Neural progenitor cell (in vitro differentiated cells): ENCODE data around the gene PDE7B. TPM values are rescaled to one million over a fixed set of nuclear protein-coding genes. Genes with fewer than 3 reads are reported as not detected.
A peak's percentile ranks its signal among the peaks of the same experiment; 100 is the strongest.

ENCODE experiments used
- DNase-seq: peaks from one replicate; pipeline ENCODE4 v3.0.0-alpha.2; 2016; ENCODE audit warnings: low spot score
- H2AFZ ChIP-seq: fragments of 200-600 bp; sonication (generic); replicated peaks from 2 replicates; pipeline ENCODE4 v1.6.1; 2016; ENCODE audit warnings: antibody characterized with exemption
- H3F3A ChIP-seq: fragments of 200-600 bp; sonication (generic); 2 replicates; pipeline ENCODE4 v1.6.1; 2016; ENCODE audit warnings: antibody characterized with exemption, low read depth
- H3K27ac ChIP-seq: fragments of 200-600 bp; sonication (generic); 2 replicates; pipeline ENCODE4 v1.5.1; 2016; ENCODE audit warnings: mild to moderate bottlenecking
- H3K27me3 ChIP-seq: fragments of 200-600 bp; sonication (generic); 2 replicates; pipeline ENCODE4 v1.6.1; 2016; ENCODE audit warnings: mild to moderate bottlenecking, moderate library complexity
- H3K36me3 ChIP-seq: fragments of 200-600 bp; sonication (generic); 2 replicates; pipeline ENCODE4 v1.5.1; 2016
- H3K4me1 ChIP-seq: fragments of 200-600 bp; sonication (generic); 2 replicates; pipeline ENCODE4 v1.6.1; 2016; ENCODE audit warnings: mixed run types
- H3K4me2 ChIP-seq: fragments of 200-600 bp; sonication (generic); 2 replicates; pipeline ENCODE4 v1.6.1; 2016
- H3K4me3 ChIP-seq: fragments of 200-600 bp; sonication (generic); 2 replicates; pipeline ENCODE4 v1.5.1; 2016
- H3K79me2 ChIP-seq: fragments of 200-600 bp; sonication (generic); 2 replicates; pipeline ENCODE4 v1.6.1; 2016; ENCODE audit warnings: low read depth
- H3K9ac ChIP-seq: fragments of 200-600 bp; sonication (generic); 2 replicates; pipeline ENCODE4 v1.6.1; 2016
- H3K9me3 ChIP-seq: fragments of 200-600 bp; sonication (generic); 2 replicates; pipeline ENCODE4 v1.5.1; 2016; ENCODE audit warnings: low read depth
- H4K20me1 ChIP-seq: fragments of 200-600 bp; sonication (generic); 2 replicates; pipeline ENCODE4 v1.6.1; 2016; ENCODE audit warnings: low read depth
- H3K27ac Mint-ChIP-seq: 3 replicates; pipeline ENCODE4 v1.8.0; 2021; ENCODE audit warnings: mixed read lengths
- H3K27me3 Mint-ChIP-seq: 2 replicates; pipeline ENCODE4 v1.8.0; 2022; ENCODE audit warnings: low read depth, mild to moderate bottlenecking, inconsistent platforms, moderate library complexity, mixed read lengths; ENCODE audit not compliant: insufficient read depth
- H3K36me3 Mint-ChIP-seq: 3 replicates; pipeline ENCODE4 v1.8.0; 2021; ENCODE audit warnings: mixed read lengths
- H3K4me1 Mint-ChIP-seq: 3 replicates; pipeline ENCODE4 v1.8.0; 2021; ENCODE audit warnings: mixed read lengths
- H3K4me3 Mint-ChIP-seq: 3 replicates; pipeline ENCODE4 v1.8.0; 2021; ENCODE audit warnings: mild to moderate bottlenecking, moderate library complexity, mixed read lengths
- H3K9me3 Mint-ChIP-seq: 3 replicates; pipeline ENCODE4 v1.8.0; 2020; ENCODE audit warnings: mixed read lengths
- CTCF ChIP-seq: fragments of 200-600 bp; sonication (generic); IDR thresholded peaks from 2 replicates; pipeline ENCODE4 v1.5.1; 2017; ENCODE audit warnings: antibody characterized with exemption, mild to moderate bottlenecking
- EZH2 ChIP-seq: fragments of 200-600 bp; sonication (generic); IDR thresholded peaks from 2 replicates; pipeline ENCODE4 v1.6.1; 2017; ENCODE audit warnings: antibody characterized with exemption, mild to moderate bottlenecking, moderate library complexity
- EZH2phosphoT487 ChIP-seq: fragments of 200-600 bp; sonication (generic); IDR thresholded peaks from 2 replicates; pipeline ENCODE4 v1.6.1; 2017; ENCODE audit warnings: antibody characterized with exemption
- total RNA-seq: library from RNA; depleted of rRNA; stranded (reverse); fragments of >200 nt; gene quantifications from 2 replicates; pipeline ENCODE4 v1.2.3, GENCODE V29; 2015; ENCODE audit warnings: low replicate concordance

Gene PDE7B
- total RNA-seq, 1 donor from 2014 or later: 0.04 TPM

GRCh38 chr6:136030131-136030530 is 178.6 kb downstream of the PDE7B start:
- Histone ChIP-seq H2AFZ (no peak overlapping the region), H4K20me1 (no peaks in the 10 kb centered on the region), H3K4me3 (no peak overlapping the region), H3K36me3 (no peaks in the 10 kb centered on the region), H3K4me1 (no peaks in the 10 kb centered on the region), H3K27me3 (no peaks in the 10 kb centered on the region), H3K9me3 (no peaks in the 10 kb centered on the region), H3F3A (no peaks in the 10 kb centered on the region), H3K79me2 (no peaks in the 10 kb centered on the region), H3K4me2 (no peak overlapping the region), H3K27ac (no peak overlapping the region), H3K9ac (no peak overlapping the region)
- Mint-ChIP-seq H3K27ac (no peak overlapping the region), H3K9me3 (no peaks in the 10 kb centered on the region), H3K4me3 (no peak overlapping the region), H3K36me3 (no peaks in the 10 kb centered on the region), H3K4me1 (no peaks in the 10 kb centered on the region), H3K27me3 (no peaks in the 10 kb centered on the region)
- TF ChIP-seq CTCF (no peak), EZH2phosphoT487 (no peak), EZH2 (no peak)
- no peak for DNase-seq

DNA sequence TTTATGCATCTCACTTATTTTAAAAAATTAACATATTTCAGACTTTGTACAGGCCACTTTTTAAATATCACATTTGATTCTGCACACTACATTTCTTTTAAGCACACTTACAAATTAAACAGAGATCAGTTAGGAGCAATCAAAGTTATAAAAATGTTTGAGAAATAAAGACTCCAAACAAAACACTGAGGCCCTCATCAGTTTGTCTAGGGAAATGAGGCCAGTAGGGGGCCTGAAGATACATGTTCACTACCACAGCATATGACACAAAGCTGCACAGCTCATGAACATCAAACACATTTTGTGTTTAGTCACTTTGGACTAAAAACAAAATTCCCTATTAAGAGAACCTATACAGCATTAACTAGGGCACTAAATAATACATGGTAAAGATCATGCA is 180.5 kb downstream of the PDE7B start:
- H3K27ac ChIP-seq: no peak overlapping the region
- H3K9me3 Mint-ChIP-seq: no peaks in the 10 kb centered on the region
- no peaks in the 10 kb centered on the region for H3K9me3 ChIP-seq
- H3K4me3 Mint-ChIP-seq: no peak overlapping the region
- no peaks in the 10 kb centered on the region for H3F3A ChIP-seq
- peaks cover 6% of the 10 kb centered on the region for H3K4me1 Mint-ChIP-seq
- no peaks in the 10 kb centered on the region for H3K36me3 ChIP-seq
- no peaks in the 10 kb centered on the region for H3K36me3 Mint-ChIP-seq
- no peaks in the 10 kb centered on the region for H4K20me1 ChIP-seq
- TF ChIP-seq EZH2: no peak
- peak; percentile 26 for TF ChIP-seq CTCF
- TF ChIP-seq EZH2phosphoT487: no peak
- H3K27me3 ChIP-seq: no peaks in the 10 kb centered on the region
- H3K9ac ChIP-seq: no peak overlapping the region
- no peaks in the 10 kb centered on the region for H3K79me2 ChIP-seq
- H3K4me2 ChIP-seq: no peak overlapping the region
- H3K27me3 Mint-ChIP-seq: no peaks in the 10 kb centered on the region
- no peak overlapping the region for H3K4me3 ChIP-seq
- no peak overlapping the region for H3K27ac Mint-ChIP-seq
- no peak overlapping the region for H2AFZ ChIP-seq
- H3K4me1 ChIP-seq: peaks cover 2% of the 10 kb centered on the region
- DNase-seq: no peak

GRCh38 chr6:136033416-136033815 is 181.9 kb downstream of the PDE7B start:
- Histone ChIP-seq H3F3A (no peaks in the 10 kb centered on the region), H3K36me3 (no peaks in the 10 kb centered on the region), H3K27ac (no peak overlapping the region), H3K4me3 (no peak overlapping the region), H3K9ac (no peak overlapping the region), H3K9me3 (no peaks in the 10 kb centered on the region), H3K4me2 (no peak overlapping the region), H3K79me2 (no peaks in the 10 kb centered on the region), H3K27me3 (no peaks in the 10 kb centered on the region), H4K20me1 (no peaks in the 10 kb centered on the region), H3K4me1 (peaks cover 12% of the 10 kb centered on the region), H2AFZ (no peak overlapping the region)
- peaks cover 14% of the 10 kb centered on the region for H3K4me1 Mint-ChIP-seq
- DNase-seq: no peak
- no peaks in the 10 kb centered on the region for H3K27me3 Mint-ChIP-seq
- no peak overlapping the region for H3K27ac Mint-ChIP-seq
- H3K4me3 Mint-ChIP-seq: no peak overlapping the region
- H3K36me3 Mint-ChIP-seq: no peaks in the 10 kb centered on the region
- no peak for TF ChIP-seq EZH2
- no peak for TF ChIP-seq CTCF
- TF ChIP-seq EZH2phosphoT487: no peak
- H3K9me3 Mint-ChIP-seq: no peaks in the 10 kb centered on the region
